Right atrium auricular region (tissue), 2 donors: ENCODE measurements around the gene DTX3L. TPM values are rescaled to one million over a fixed set of nuclear protein-coding genes. Genes with fewer than 3 reads are reported as not detected.

ENCODE experiments used
- DNase-seq: peaks from one replicate; pipeline ENCODE4 v3.0.0-alpha.2; 2019; ENCODE audit warnings: low spot score
- H3K27ac ChIP-seq, 2 donors: fragments of 200-600 bp; sonication (generic); 1 replicate in 1 of 2; 2 replicates in 1 of 2; pipeline ENCODE4 v1.5.1; 2016 to 2019
- H3K27me3 ChIP-seq, 2 donors: fragments of 200-600 bp; sonication (generic); one replicate each; pipeline versions ENCODE4 v1.5.1 to v1.6.0; 2017 to 2019
- H3K36me3 ChIP-seq: fragments of 200-600 bp; sonication (generic); one replicate; pipeline ENCODE4 v1.5.1; 2016
- H3K4me1 ChIP-seq, 2 donors: fragments of 200-600 bp; sonication (generic); one replicate each; pipeline versions ENCODE4 v1.5.1 to v1.6.0; 2017 to 2019
- H3K4me3 ChIP-seq, 2 donors: fragments of 200-600 bp; sonication (generic); 1 replicate in 1 of 2; 2 replicates in 1 of 2; pipeline ENCODE4 v1.5.1; 2017 to 2019; ENCODE audit warnings: mild to moderate bottlenecking in 1 of 2, moderate library complexity in 1 of 2
- H3K9me3 ChIP-seq, 2 donors: fragments of 200-600 bp; sonication (generic); one replicate each; pipeline ENCODE4 v1.5.1; 2019
- CTCF ChIP-seq, 2 donors: fragments of 200-600 bp; sonication (generic); IDR thresholded peaks; one replicate each; pipeline ENCODE4 v1.5.1; 2019; ENCODE audit warnings: antibody characterized with exemption in 2 of 2
- total RNA-seq, 2 donors: library from RNA; depleted of rRNA; stranded (reverse); fragments of >200 nt; gene quantifications; one replicate each; pipeline ENCODE4 v1.1.0, GENCODE V29; 2016

DTX3L gene
- total RNA-seq, 2 donors from 2014 or later, result 8.6 to 12.1 TPM

- Histone ChIP-seq H3K9me3 (no peaks in the 10 kb centered on the region), H3K36me3 (no peaks in the 10 kb centered on the region), H3K27me3 (no peaks in the 10 kb centered on the region), H3K4me3 (no peak overlapping the region), H3K4me1 (no peaks in the 10 kb centered on the region), H3K27ac (no peak overlapping the region)
- DNase-seq, result no peak
- TF ChIP-seq CTCF (IDR thresholded peaks at IDR 0.05), result no peak
These were observed 34.0 kb downstream of the DTX3L start for GRCh38 chr3:122598151-122598550.

- no peak for DNase-seq
- H3K27me3 ChIP-seq, result no peaks in the 10 kb centered on the region
- H3K4me1 ChIP-seq, result no peaks in the 10 kb centered on the region
- no peaks in the 10 kb centered on the region for H3K36me3 ChIP-seq
- no peaks in the 10 kb centered on the region for H3K9me3 ChIP-seq
- no peak overlapping the region for H3K4me3 ChIP-seq
- H3K27ac ChIP-seq, result no peak overlapping the region
- TF ChIP-seq CTCF (IDR thresholded peaks at IDR 0.05), result no peak
These were observed 34.4 kb downstream of the DTX3L start for GRCh38 chr3:122598556-122598955.

GRCh38 chr3:122602011-122602710 is 38.0 kb downstream of the DTX3L start:
- no peak for TF ChIP-seq CTCF (IDR thresholded peaks at IDR 0.05)
- Histone ChIP-seq H3K27me3 (no peaks in the 10 kb centered on the region), H3K27ac (no peak overlapping the region), H3K4me1 (no peaks in the 10 kb centered on the region), H3K9me3 (no peaks in the 10 kb centered on the region), H3K36me3 (no peaks in the 10 kb centered on the region), H3K4me3 (no peak overlapping the region)
- DNase-seq, result no peak

GRCh38 chr3:122603056-122603455 is 38.9 kb downstream of the DTX3L start:
- no peaks in the 10 kb centered on the region for H3K27me3 ChIP-seq
- H3K27ac ChIP-seq, result no peak overlapping the region
- no peak overlapping the region for H3K4me3 ChIP-seq
- TF ChIP-seq CTCF (IDR thresholded peaks at IDR 0.05), result no peak
- H3K9me3 ChIP-seq, result no peaks in the 10 kb centered on the region
- H3K36me3 ChIP-seq, result no peaks in the 10 kb centered on the region
- H3K4me1 ChIP-seq, result no peaks in the 10 kb centered on the region
- DNase-seq, result no peak

- H3K4me1 ChIP-seq, result no peaks in the 10 kb centered on the region
- H3K27me3 ChIP-seq, result no peaks in the 10 kb centered on the region
- no peak for TF ChIP-seq CTCF (IDR thresholded peaks at IDR 0.05)
- no peak for DNase-seq
- H3K36me3 ChIP-seq, result no peaks in the 10 kb centered on the region
- H3K4me3 ChIP-seq, result no peak overlapping the region
- no peaks in the 10 kb centered on the region for H3K9me3 ChIP-seq
- no peak overlapping the region for H3K27ac ChIP-seq
These were observed 42.2 kb downstream of the DTX3L start for GRCh38 chr3:122606330-122606729.

- H3K27ac ChIP-seq, result no peak overlapping the region
- TF ChIP-seq CTCF (IDR thresholded peaks at IDR 0.05), result no peak
- no peaks in the 10 kb centered on the region for H3K36me3 ChIP-seq
- no peak for DNase-seq
- no peak overlapping the region for H3K4me3 ChIP-seq
- H3K4me1 ChIP-seq, result no peaks in the 10 kb centered on the region
- H3K27me3 ChIP-seq, result no peaks in the 10 kb centered on the region
- H3K9me3 ChIP-seq, result no peaks in the 10 kb centered on the region
These were observed 44.8 kb downstream of the DTX3L start for GRCh38 chr3:122608916-122609315.
